ENCODE measurements around the gene CPLX1.

The CPLX1 gene

GRCh38 chr4:831483-831805 is 5.5 kb upstream of the CPLX1 start:
- DNase-seq, result no peak

DNA sequence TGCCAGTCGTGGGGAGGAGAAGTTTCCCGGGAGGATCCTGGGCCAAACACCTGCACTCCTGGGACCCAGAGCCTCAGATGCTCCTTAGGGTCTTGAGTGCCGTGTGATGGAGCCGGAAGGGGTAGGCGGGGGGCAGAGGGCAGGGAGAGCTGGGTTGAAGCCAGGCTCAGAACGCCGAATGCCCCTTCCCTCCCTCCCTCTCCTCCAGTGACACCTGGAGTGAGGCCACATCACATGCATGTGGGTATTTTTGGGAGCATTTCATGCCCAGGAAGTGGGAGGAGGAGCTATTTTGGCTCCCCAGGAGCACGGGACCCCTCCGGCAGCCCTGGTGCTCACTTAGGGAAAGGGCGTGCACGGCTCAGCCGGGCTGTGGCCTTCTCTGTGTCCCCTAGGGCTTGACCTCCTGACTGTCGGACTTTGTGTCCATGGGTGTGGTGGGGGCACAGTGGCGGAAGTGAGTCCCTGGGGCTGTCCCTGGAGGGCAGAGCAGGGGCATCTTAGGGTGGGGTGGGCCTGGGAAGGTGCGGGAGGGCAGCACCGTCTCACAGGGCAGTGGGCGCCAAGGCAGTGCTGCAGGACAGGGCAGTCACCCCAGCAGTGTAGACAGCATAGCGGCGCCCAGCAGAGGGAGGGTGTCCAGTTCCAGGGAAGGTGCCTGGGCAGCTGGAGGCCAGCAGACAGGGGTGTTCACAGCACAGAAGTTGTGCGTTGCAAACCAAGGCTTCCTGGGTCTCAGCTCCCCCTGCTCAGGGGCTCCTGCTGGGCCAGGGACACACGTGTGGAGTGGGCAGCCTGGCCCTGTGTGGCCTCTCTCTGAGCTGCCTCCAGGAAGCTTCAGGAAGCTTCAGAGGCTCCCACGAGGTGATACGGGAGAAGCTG is 4.9 kb upstream of the CPLX1 start:
- DNase-seq, result no peak

- DNase-seq, result no peak
These were observed 4.1 kb upstream of the CPLX1 start for GRCh38 chr4:829761-830600.

- no peak for DNase-seq
These were observed 3.4 kb upstream of the CPLX1 start for GRCh38 chr4:829291-829690.

GRCh38 chr4:828641-829271 is 2.8 kb upstream of the CPLX1 start:
- peak; percentile 20 for DNase-seq

DNA sequence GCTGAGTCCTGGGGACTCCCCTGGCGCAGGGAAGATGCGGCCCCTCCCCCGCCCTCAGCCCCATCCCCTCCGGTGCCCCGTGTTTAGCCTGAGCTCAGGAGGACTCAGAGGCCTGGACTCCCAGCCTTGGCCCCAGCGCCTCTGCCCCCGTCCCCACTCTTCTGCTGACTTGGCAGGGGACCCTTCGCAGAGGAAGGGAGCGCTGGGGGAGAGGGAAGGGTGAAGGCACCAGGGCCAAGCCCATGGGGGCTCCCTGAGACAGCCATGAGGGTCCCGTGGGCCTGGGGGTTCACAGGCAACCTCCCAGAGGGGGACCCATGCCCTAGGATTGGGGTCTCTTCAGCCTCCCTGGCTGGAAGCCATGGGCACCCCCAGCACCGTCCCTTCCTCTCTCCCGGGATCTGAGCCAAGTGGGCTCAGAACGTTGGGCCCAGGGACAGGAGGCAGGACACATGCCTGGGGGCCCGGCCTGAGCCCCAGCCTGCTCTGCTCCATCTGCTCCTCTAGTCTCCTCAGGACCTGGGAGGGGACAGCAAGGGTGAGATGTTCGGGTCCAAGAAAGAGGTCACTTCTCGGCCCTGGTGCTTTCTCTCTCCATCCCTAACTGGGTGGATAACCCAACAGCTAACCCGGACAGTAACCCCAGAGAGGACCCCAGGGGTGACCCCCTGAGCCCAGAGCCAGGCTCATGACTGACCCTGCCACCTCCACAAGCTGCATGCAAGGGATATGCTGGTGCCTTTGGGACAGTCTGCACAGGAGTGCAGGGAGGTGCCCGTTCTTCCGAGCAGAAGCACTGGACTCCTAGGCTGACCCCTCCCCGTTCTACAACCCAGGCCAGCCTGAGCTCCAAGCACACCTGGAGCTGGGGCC is 1.5 kb upstream of the CPLX1 start:
- peak; percentile 18 for DNase-seq

GRCh38 chr4:826508-827208 is 729 bp upstream of the CPLX1 start:
- DNase-seq, result no peak

DNA sequence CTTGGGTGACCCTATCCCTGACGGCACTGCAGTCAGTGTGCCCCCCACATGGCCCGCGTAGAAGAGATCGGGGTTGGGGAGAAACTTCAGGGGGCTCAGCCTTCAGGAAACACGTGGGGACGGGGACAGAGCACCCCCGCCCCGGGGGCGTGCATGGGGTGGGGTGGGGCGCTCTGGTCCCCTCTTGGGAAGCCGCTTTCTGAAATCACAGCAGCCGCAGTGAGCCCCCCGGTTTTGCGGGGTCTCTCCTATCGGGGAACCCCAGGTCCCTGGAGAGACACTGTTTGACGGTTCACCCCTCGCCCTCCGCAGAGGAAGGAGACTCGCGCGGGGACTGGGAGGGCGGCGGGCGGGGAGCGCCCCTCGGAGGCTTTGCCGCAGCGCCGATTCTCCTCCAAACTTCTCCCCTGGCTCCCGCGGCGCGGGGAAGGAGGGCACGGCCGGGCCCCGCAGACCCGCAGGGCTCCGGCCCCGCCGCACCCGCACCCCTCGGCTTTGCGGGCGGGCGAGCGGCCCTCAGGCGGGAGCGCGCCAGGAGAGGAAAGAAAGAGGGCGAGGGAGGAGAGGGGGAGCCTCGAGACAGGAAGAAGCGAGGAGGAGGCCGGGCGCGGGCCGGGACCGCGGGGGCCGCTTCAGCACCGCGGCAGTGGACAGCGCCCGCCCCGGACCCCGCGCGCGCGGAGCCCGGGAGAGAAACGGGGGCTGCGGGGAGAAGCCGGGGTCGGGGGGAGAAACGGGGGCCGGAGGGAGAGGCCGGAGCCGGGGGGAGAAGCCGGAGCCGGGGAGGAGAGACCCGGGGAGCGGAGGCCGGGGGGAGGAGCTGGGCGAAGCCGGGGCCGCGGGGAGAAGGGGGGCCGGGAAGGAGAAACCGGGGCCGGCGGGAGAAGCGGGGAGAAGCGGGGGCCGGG is 612 bp downstream of the CPLX1 start:
- DNase-seq, result peak; percentile 40

DNA sequence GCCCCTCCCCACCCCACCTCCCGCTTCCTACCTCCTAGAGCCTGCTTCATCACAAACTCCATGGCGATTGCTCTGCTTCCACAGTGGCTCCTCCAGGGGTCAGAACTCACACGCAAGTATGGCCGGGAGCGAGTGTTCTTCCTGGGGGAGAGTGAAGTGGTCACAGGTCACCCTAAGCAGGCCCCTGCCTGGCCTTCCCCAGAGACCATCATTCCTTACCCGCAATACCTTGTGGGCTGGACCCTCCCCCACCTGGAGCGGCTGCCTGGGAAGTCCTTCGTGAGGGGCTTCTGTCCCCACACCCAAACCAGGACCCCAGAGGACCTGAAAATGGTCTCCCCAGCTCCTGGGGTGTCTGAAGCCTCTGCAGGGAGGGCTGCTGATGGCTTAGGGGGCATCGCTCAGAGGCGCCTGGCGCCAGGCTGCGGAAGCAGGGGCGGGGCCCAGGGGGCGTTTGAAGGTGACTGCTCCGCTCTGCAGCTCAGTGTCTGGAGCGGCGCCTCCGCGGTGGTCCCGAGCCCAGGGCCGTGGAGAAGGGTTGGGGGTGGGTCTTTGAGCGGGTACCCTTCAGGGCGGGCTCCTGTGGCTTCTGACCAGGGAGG is 1.4 kb downstream of the CPLX1 start:
- no peak for DNase-seq

GRCh38 chr4:823761-824460 is 2.0 kb downstream of the CPLX1 start:
- no peak for DNase-seq

DNA sequence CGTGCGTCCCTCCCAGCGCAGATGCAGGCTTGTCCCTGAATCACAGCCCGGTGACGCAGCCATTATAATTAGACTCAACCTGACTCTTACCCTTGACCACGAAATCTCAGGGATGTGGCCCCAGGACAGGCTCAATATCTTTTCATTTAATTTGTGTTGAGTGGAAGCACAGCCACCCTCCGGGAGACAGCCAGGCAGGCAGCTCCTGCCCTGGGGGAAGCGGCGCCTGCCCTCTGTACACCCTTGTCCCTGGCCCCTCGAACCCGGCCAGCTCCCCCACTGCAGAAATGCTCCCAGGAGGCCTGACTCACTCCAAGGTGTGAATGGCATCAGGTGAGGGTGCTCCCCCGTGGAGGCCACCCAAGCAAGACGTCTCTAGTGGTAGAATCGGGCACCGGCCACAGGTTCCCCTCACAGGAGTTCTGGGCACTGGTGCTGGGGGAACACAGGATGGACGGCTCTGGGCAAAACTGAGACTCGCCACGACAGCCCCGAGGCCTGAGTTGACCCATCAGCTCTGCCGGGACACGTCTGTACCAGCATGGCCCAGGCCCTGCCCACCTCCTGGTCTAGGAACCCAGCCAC is 2.7 kb downstream of the CPLX1 start:
- no peak for DNase-seq

GRCh38 chr4:822361-823175 is 3.4 kb downstream of the CPLX1 start:
- no peak for DNase-seq

- no peak for DNase-seq
These were observed 4.3 kb downstream of the CPLX1 start for GRCh38 chr4:821631-822030.

DNA sequence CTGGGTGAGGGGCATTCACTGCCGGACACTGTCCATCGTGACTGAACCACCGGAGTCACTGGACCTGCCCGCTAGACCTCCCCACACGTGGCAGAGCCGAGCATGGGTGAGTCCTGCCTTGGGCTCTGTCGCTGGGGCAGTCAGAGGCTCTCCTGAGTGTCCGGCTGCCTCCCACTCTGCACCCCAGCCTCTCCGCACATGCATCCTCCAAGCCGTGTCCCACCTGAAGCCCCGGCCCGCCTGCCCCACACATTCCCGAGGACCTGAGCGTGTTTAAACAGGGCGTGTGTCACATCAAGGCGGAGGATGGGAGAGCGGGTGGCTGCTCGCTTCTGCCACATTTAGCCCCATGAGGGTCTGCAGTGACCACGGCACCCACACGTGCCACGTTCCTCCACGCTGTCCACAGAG is 4.7 kb downstream of the CPLX1 start:
- DNase-seq, result no peak

DNA sequence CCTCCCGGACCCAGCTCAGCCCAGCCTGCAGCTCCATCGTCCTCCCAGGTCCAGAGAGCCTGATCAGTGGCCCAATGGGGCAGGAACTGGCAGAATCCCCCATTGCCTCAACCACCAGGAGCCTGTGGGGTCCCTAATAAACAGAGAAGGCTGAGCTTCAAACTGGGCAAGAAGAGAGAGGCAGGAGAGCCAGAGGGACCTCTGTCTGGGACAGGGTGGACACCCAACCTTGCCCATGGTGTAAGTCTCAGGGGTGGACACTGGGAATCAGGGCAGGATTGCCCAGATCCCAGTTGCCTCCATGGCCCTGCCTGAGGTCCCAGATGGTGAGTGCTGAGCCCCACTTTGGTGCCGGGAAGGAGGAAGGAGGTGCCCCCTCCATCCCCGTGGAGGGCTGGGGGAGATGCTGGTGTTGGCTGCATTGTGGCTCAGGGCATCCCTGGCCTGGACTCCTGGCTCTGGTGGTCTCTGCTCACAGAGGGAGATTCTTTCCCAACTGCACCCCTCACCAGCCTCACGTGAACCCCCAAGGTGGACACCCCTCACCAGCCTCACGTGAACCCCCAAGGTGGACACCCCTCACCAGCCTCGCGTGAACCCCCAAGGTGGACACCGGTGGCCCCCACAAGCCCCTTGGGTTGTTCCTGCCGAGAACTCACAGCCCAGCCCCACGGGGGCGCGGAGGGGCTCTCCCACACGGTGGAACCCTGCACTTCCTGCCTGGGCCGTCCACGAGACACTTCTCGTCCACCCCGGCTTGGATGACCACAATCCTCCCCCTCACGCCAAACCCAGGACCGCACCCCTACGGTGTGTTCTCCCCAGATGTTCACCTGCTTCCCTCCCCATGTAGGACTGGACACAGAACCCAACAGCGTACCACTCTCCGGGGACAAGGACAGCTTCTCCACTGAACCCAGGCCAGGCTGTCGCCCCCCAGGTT is 5.4 kb downstream of the CPLX1 start:
- DNase-seq, result no peak

- DNase-seq, result no peak
These were observed 6.3 kb downstream of the CPLX1 start for GRCh38 chr4:819401-820229.

All from hematopoietic multipotent progenitor cell treated with erythropoietin and hydrocortisone succinate and interleukin-3 and kit ligand, for 6 days (in vitro differentiated cells).